Measurements from ENCODE around the gene GPRASP2.

- TF ChIP-seq POLR2A (IDR thresholded peaks at IDR 0.05) (no peak), CTCF (IDR thresholded peaks at IDR 0.05) (no peak), EP300 (IDR thresholded peaks at IDR 0.05) (no peak)
Measured at GRCh38 chrX:102708900-102709299, 3.3 kb upstream of the GPRASP2 start.

Data from ovary (tissue), 3 donors.